IMR-90 (cell line): ENCODE results near the gene INF2.

Experiments
- CEBPB ChIP-seq: IDR thresholded peaks from 2 replicates; pipeline ENCODE4 v1.6.1; 2012; ENCODE audit warnings: low read depth, low read length, improper control_type of control experiment
- CTCF ChIP-seq: conservative IDR thresholded peaks from 2 replicates; pipeline ENCODE4 v1.5.1; 2012; ENCODE audit warnings: mild to moderate bottlenecking, low read depth, low read length, improper control_type of control experiment
- MAZ ChIP-seq: IDR thresholded peaks from 2 replicates; pipeline ENCODE4 v1.6.1; 2012; ENCODE audit warnings: low read depth, mild to moderate bottlenecking, low read length, improper control_type of control experiment, moderate library complexity, borderline replicate concordance
- MXI1 ChIP-seq: IDR thresholded peaks from 2 replicates; pipeline ENCODE4 v1.6.1; 2012; ENCODE audit warnings: low read depth, mild to moderate bottlenecking, low read length, moderate library complexity, borderline replicate concordance
- RCOR1 ChIP-seq: IDR thresholded peaks from 2 replicates; pipeline ENCODE4 v1.6.1; 2012; ENCODE audit warnings: mild to moderate bottlenecking, low read length, improper control_type of control experiment; ENCODE audit not compliant: insufficient replicate concordance
- SMC3 ChIP-seq: fragments of 150-350 bp; IDR thresholded peaks from 2 replicates; pipeline ENCODE4 v1.6.1; 2016; ENCODE audit warnings: low read depth, mild to moderate bottlenecking, antibody characterized with exemption, low read length, moderate library complexity
- TF ChIP-seq, protein P1 (sequence below): fragments of 150-350 bp; IDR thresholded peaks from 2 replicates; pipeline ENCODE4 v1.6.1; 2017; ENCODE audit warnings: mild to moderate bottlenecking, antibody characterized with exemption, low read length, low read depth

- TF ChIP-seq MXI1 (no peak), CTCF (no peak), CEBPB (no peak), RCOR1 (no peak), MAZ (no peak), SMC3 (no peak)
- TF ChIP-seq, protein P1, sequence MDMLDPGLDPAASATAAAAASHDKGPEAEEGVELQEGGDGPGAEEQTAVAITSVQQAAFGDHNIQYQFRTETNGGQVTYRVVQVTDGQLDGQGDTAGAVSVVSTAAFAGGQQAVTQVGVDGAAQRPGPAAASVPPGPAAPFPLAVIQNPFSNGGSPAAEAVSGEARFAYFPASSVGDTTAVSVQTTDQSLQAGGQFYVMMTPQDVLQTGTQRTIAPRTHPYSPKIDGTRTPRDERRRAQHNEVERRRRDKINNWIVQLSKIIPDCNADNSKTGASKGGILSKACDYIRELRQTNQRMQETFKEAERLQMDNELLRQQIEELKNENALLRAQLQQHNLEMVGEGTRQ: no peak
Observed at GRCh38 chr14:104721505-104722431, 32.4 kb downstream of the INF2 start.
